Hematopoietic multipotent progenitor cell treated with erythropoietin and hydrocortisone succinate and interleukin-3 and kit ligand, for 8 days (in vitro differentiated cells): ENCODE results near the gene EIF4G3.

Experiments used
- DNase-seq: peaks from one replicate; pipeline ENCODE4 v3.0.0-alpha.2; 2015

EIF4G3 gene

GRCh38 chr1:20987831-20988825 lies 188.6 kb downstream of the EIF4G3 start:
- DNase-seq = no peak

GRCh38 chr1:20983297-20983889 lies 193.3 kb downstream of the EIF4G3 start:
- DNase-seq = peak; percentile 48

- no peak for DNase-seq
Measured at GRCh38 chr1:20982316-20982715, 194.4 kb downstream of the EIF4G3 start.

GRCh38 chr1:20981915-20982314 lies 194.8 kb downstream of the EIF4G3 start:
- peak; percentile 67 for DNase-seq

- DNase-seq = no peak
Measured at GRCh38 chr1:20980051-20980450, 196.6 kb downstream of the EIF4G3 start.

GRCh38 chr1:20978413-20978812 lies 198.3 kb downstream of the EIF4G3 start:
- DNase-seq = peak; percentile 45

- no peak for DNase-seq
Measured at GRCh38 chr1:20975668-20976067, 201.0 kb downstream of the EIF4G3 start.

- DNase-seq = no peak
Measured at GRCh38 chr1:20974951-20975350, 201.7 kb downstream of the EIF4G3 start.

- no peak for DNase-seq
Measured at GRCh38 chr1:20974069-20974468, 202.6 kb downstream of the EIF4G3 start.

GRCh38 chr1:20972855-20973254 lies 203.8 kb downstream of the EIF4G3 start:
- DNase-seq = no peak

- peak; percentile 15 for DNase-seq
Measured at GRCh38 chr1:20964540-20965484, 211.9 kb downstream of the EIF4G3 start.

- DNase-seq = no peak
Measured at GRCh38 chr1:20962576-20963258, 214.0 kb downstream of the EIF4G3 start.

- no peak for DNase-seq
Measured at GRCh38 chr1:20958430-20958829, 218.3 kb downstream of the EIF4G3 start.

GRCh38 chr1:20956272-20956671 lies 220.4 kb downstream of the EIF4G3 start:
- no peak for DNase-seq

GRCh38 chr1:20950679-20951078 lies 226.0 kb downstream of the EIF4G3 start:
- no peak for DNase-seq

- no peak for DNase-seq
Measured at GRCh38 chr1:20949871-20950590, 226.7 kb downstream of the EIF4G3 start.

GRCh38 chr1:20948101-20948500 lies 228.6 kb downstream of the EIF4G3 start:
- no peak for DNase-seq

- DNase-seq = no peak
Measured at GRCh38 chr1:20947409-20947808, 229.3 kb downstream of the EIF4G3 start.

GRCh38 chr1:20936621-20937020 lies 240.1 kb downstream of the EIF4G3 start:
- DNase-seq = no peak

- no peak for DNase-seq
Measured at GRCh38 chr1:20936216-20936615, 240.5 kb downstream of the EIF4G3 start.

- no peak for DNase-seq
Measured at GRCh38 chr1:20935717-20936116, 241.0 kb downstream of the EIF4G3 start.
